Mammary epithelial cell (primary cell): ENCODE data around the gene NAPSA.

Experiments used
- EZH2 ChIP-seq: IDR thresholded peaks from 2 replicates; pipeline ENCODE4 v1.6.1; 2012; ENCODE audit warnings: low read length, inconsistent platforms, borderline replicate concordance
- TF ChIP-seq, protein P1 (sequence below), 2 donors: IDR thresholded peaks in 1 of 2; conservative IDR thresholded peaks in 1 of 2; 2 replicates each; pipeline ENCODE4 v1.5.1; 2011 to 2012; ENCODE audit warnings: inconsistent platforms in 2 of 2, low read length in 2 of 2, mild to moderate bottlenecking in 2 of 2, control low read depth in 1 of 2, low read depth in 1 of 2; ENCODE audit not compliant: insufficient read depth in 1 of 2; ENCODE audit errors: extremely low read depth in 1 of 2

GRCh38 chr19:50322234-50322633 is 43.2 kb downstream of the NAPSA start:
- TF ChIP-seq, protein P1, sequence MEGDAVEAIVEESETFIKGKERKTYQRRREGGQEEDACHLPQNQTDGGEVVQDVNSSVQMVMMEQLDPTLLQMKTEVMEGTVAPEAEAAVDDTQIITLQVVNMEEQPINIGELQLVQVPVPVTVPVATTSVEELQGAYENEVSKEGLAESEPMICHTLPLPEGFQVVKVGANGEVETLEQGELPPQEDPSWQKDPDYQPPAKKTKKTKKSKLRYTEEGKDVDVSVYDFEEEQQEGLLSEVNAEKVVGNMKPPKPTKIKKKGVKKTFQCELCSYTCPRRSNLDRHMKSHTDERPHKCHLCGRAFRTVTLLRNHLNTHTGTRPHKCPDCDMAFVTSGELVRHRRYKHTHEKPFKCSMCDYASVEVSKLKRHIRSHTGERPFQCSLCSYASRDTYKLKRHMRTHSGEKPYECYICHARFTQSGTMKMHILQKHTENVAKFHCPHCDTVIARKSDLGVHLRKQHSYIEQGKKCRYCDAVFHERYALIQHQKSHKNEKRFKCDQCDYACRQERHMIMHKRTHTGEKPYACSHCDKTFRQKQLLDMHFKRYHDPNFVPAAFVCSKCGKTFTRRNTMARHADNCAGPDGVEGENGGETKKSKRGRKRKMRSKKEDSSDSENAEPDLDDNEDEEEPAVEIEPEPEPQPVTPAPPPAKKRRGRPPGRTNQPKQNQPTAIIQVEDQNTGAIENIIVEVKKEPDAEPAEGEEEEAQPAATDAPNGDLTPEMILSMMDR (conservative IDR thresholded peaks at IDR 0.05 in 1 of 2, IDR thresholded peaks at IDR 0.05 in 1 of 2; ENCODE audit: extremely low read depth in 1 of 2, insufficient read depth in 1 of 2, low read depth in 1 of 2, low read length in 2 of 2) = no peak
- no peak for TF ChIP-seq EZH2
